ENCODE data around the gene BDH2. TPM values are rescaled to one million over a fixed set of nuclear protein-coding genes. Genes with fewer than 3 reads are reported as not detected.
A peak's percentile ranks its signal among the peaks of the same experiment; 100 is the strongest.

The BDH2 gene
- total RNA-seq, 1 donor from 2014 or later, result 5.1 TPM

- ATAC-seq (ENCODE audit: low read depth) (no peak), DNase-seq (no peak)
- Mint-ChIP-seq H3K27me3 (no peaks in the 10 kb centered on the region), H3K4me1 (peaks cover 2% of the 10 kb centered on the region), H3K36me3 (ENCODE audit: low read depth) (peaks cover 30% of the 10 kb centered on the region), H3K9me3 (no peaks in the 10 kb centered on the region), H3K4me3 (no peak overlapping the region), H3K27ac (no peak overlapping the region)
- ChIA-PET POLR2A (no interaction called here), CTCF (no interaction called here)
- intact Hi-C loops (cut with micrococcal nuclease), result no loop called here
- TF ChIP-seq CTCF (IDR thresholded peaks at IDR 0.05), result no peak
Observed at GRCh38 chr4:103086551-103086950, 13.1 kb downstream of the BDH2 start.

GRCh38 chr4:103085555-103086196 lies 14.0 kb downstream of the BDH2 start:
- intact Hi-C loops (cut with micrococcal nuclease), result no loop called here
- ChIA-PET CTCF (no interaction called here), POLR2A (no interaction called here)
- no peak for TF ChIP-seq CTCF (IDR thresholded peaks at IDR 0.05)
- DNase-seq (no peak), ATAC-seq (ENCODE audit: low read depth) (no peak)
- H3K9me3 Mint-ChIP-seq, result no peaks in the 10 kb centered on the region
- H3K36me3 Mint-ChIP-seq (ENCODE audit: low read depth), result peaks cover 29% of the 10 kb centered on the region
- no peak overlapping the region for H3K27ac Mint-ChIP-seq
- no peaks in the 10 kb centered on the region for H3K4me1 Mint-ChIP-seq
- no peak overlapping the region for H3K4me3 Mint-ChIP-seq
- H3K27me3 Mint-ChIP-seq, result no peaks in the 10 kb centered on the region

GRCh38 chr4:103079621-103080020 lies 20.0 kb downstream of the BDH2 start:
- intact Hi-C loops (cut with micrococcal nuclease), result loop anchor here (5.0 kb wide), 3 partner anchors 317 to 1732 kb away; partner anchors contain the start of genes MANBA, PPP3CA and SLC39A8
- H3K36me3 Mint-ChIP-seq (ENCODE audit: low read depth), result peaks cover 9% of the 10 kb centered on the region
- TF ChIP-seq CTCF (IDR thresholded peaks at IDR 0.05), result no peak
- no peaks in the 10 kb centered on the region for H3K27me3 Mint-ChIP-seq
- ChIA-PET POLR2A (no interaction called here), CTCF (interaction anchor here (1.4 to 2.1 kb wide), 3 partner anchors 12 to 33 kb away, joined by 3 to 7 read pairs (median 4); partner anchors contain the start of gene BDH2)
- no peaks in the 10 kb centered on the region for H3K9me3 Mint-ChIP-seq
- no peak overlapping the region for H3K4me3 Mint-ChIP-seq
- ATAC-seq (ENCODE audit: low read depth), result no peak
- DNase-seq, result no peak
- peaks cover 32% of the 10 kb centered on the region for H3K4me1 Mint-ChIP-seq
- H3K27ac Mint-ChIP-seq, result no peak overlapping the region

- H3K4me1 Mint-ChIP-seq, result peaks cover 45% of the 10 kb centered on the region
- CTCF ChIA-PET, result interaction anchor here (0.9 to 2.0 kb wide), 4 partner anchors 15 to 30 kb away, joined by 4 to 12 read pairs (median 6); partner anchors contain the start of gene BDH2
Observed at GRCh38 chr4:103076747-103077347, 22.8 kb downstream of the BDH2 start, which contains the start of gene SLC9B2. Gene SLC9B2 (minus strand): TSS chr4:103076761. CDS start chr4:103067550, 9,211 bp downstream.

More at GRCh38 chr4:103076747-103077347, 22.8 kb downstream of the BDH2 start, which contains the start of gene SLC9B2:
- intact Hi-C loops (cut with micrococcal nuclease), result loop anchor here (1.0 to 5.0 kb wide), 9 partner anchors 12 to 1730 kb away; partner anchors contain the start of genes BDH2, CISD2, MANBA and PPP3CA
- no peak for TF ChIP-seq CTCF (IDR thresholded peaks at IDR 0.05)
- peak; percentile 56 for ATAC-seq (ENCODE audit: low read depth)
- Mint-ChIP-seq H3K27me3 (no peaks in the 10 kb centered on the region), H3K36me3 (ENCODE audit: low read depth) (peaks cover 13% of the 10 kb centered on the region), H3K27ac (peak within 1 kb of the TSS; percentile 99), H3K4me3 (peak within 1 kb of the TSS; percentile 96), H3K9me3 (no peaks in the 10 kb centered on the region)
- no peak for DNase-seq
- POLR2A ChIA-PET, result interaction anchor here (0.7 to 3.3 kb wide), 9 partner anchors 13 to 1787 kb away, joined by 3 to 32 read pairs (median 5); partner anchors contain the start of genes MANBA, NFKB1, SLC9B1 and UBE2D3
